Fibroblast of villous mesenchyme (primary cell): ENCODE measurements around the gene NHLRC4. TPM values are rescaled to one million over a fixed set of nuclear protein-coding genes. Genes with fewer than 3 reads are reported as not detected.

ENCODE experiments used
- DNase-seq: peaks from one replicate; pipeline ENCODE4 v3.0.0-alpha.2; 2010; ENCODE audit warnings: low read depth
- H3K4me3 ChIP-seq: 2 replicates; pipeline ENCODE4 v1.5.1; 2011; ENCODE audit warnings: low read depth, mild to moderate bottlenecking, low read length
- CTCF ChIP-seq: IDR thresholded peaks from 2 replicates; pipeline ENCODE4 v1.5.1; 2012; ENCODE audit warnings: low read depth, mild to moderate bottlenecking, low read length; ENCODE audit not compliant: insufficient read depth
- total RNA-seq: library from RNA; depleted of rRNA; stranded (reverse); fragments of >200 nt; gene quantifications from 2 replicates; pipeline ENCODE4 v1.2.3, GENCODE V29; 2012

Gene NHLRC4
- total RNA-seq, 1 donor, result 1.7 TPM

GRCh38 chr16:582218-582613 is 15.4 kb downstream of the NHLRC4 start:
- no peak for DNase-seq
- TF ChIP-seq CTCF, result no peak
- H3K4me3 ChIP-seq, result no peak overlapping the region

GRCh38 chr16:582614-583331 is 16.0 kb downstream of the NHLRC4 start:
- no peak for TF ChIP-seq CTCF
- no peak for DNase-seq
- H3K4me3 ChIP-seq, result no peak overlapping the region

GRCh38 chr16:583470-583814 is 16.6 kb downstream of the NHLRC4 start:
- no peak for TF ChIP-seq CTCF
- H3K4me3 ChIP-seq, result no peak overlapping the region
- DNase-seq, result no peak

GRCh38 chr16:583815-584591 is 17.2 kb downstream of the NHLRC4 start:
- no peak overlapping the region for H3K4me3 ChIP-seq
- no peak for DNase-seq
- no peak for TF ChIP-seq CTCF

GRCh38 chr16:585351-585750 is 18.5 kb downstream of the NHLRC4 start:
- no peak for DNase-seq
- TF ChIP-seq CTCF, result no peak
- no peak overlapping the region for H3K4me3 ChIP-seq

- no peak overlapping the region for H3K4me3 ChIP-seq
- no peak for DNase-seq
- TF ChIP-seq CTCF, result no peak
Observed at GRCh38 chr16:586047-586644, 19.3 kb downstream of the NHLRC4 start.
